ENCODE measurements around the gene PDE7B.

PDE7B gene

GRCh38 chr6:136012943-136013342, 161.4 kb downstream of the PDE7B start:
- H3K4me1 Mint-ChIP-seq: peaks cover 0 to 1% of the 10 kb centered on the region in 2 donors
- no peak for DNase-seq

GRCh38 chr6:136014454-136015437, 163.2 kb downstream of the PDE7B start:
- H3K4me1 Mint-ChIP-seq: peaks cover 2 to 12% of the 10 kb centered on the region in 2 donors
- peaks cover 5 to 6% of the 10 kb centered on the region in 2 donors for H3K36me3 Mint-ChIP-seq
- no peak overlapping the region for H3K27ac Mint-ChIP-seq
- no peak overlapping the region for H3K4me3 Mint-ChIP-seq
- no peak for DNase-seq
- H3K9me3 Mint-ChIP-seq: no peaks in the 10 kb centered on the region
- no peak for ATAC-seq (replicated peaks)
- H3K27me3 Mint-ChIP-seq: no peaks in the 10 kb centered on the region

More at GRCh38 chr6:136012943-136013342, 161.4 kb downstream of the PDE7B start:
- no peaks in the 10 kb centered on the region for H3K9me3 Mint-ChIP-seq
- no peak for ATAC-seq (replicated peaks)
- no peak overlapping the region for H3K4me3 Mint-ChIP-seq
- no peaks in the 10 kb centered on the region for H3K27me3 Mint-ChIP-seq
- peaks cover 5 to 6% of the 10 kb centered on the region in 2 donors for H3K36me3 Mint-ChIP-seq
- H3K27ac Mint-ChIP-seq: no peak overlapping the region

- no peak overlapping the region for H3K4me3 Mint-ChIP-seq
- ATAC-seq (replicated peaks) (no peak), DNase-seq (no peak)
- no peak overlapping the region for H3K27ac Mint-ChIP-seq
- H3K27me3 Mint-ChIP-seq: no peaks in the 10 kb centered on the region
- H3K36me3 Mint-ChIP-seq: peaks cover 5 to 6% of the 10 kb centered on the region in 2 donors
- H3K9me3 Mint-ChIP-seq: no peaks in the 10 kb centered on the region
- H3K4me1 Mint-ChIP-seq: peaks cover 2 to 12% of the 10 kb centered on the region in 2 donors
Observed at GRCh38 chr6:136015531-136015930, 164.0 kb downstream of the PDE7B start.

- no peak for ATAC-seq (replicated peaks)
- no peak for DNase-seq
- H3K27me3 Mint-ChIP-seq: no peaks in the 10 kb centered on the region
- no peaks in the 10 kb centered on the region for H3K9me3 Mint-ChIP-seq
- H3K36me3 Mint-ChIP-seq: peaks cover 5 to 6% of the 10 kb centered on the region in 2 donors
- H3K4me3 Mint-ChIP-seq: no peak overlapping the region
- no peak overlapping the region for H3K27ac Mint-ChIP-seq
- peaks cover 2 to 12% of the 10 kb centered on the region in 2 donors for H3K4me1 Mint-ChIP-seq
Observed at GRCh38 chr6:136016228-136017225, 165.0 kb downstream of the PDE7B start.

GRCh38 chr6:136020691-136021090, 169.2 kb downstream of the PDE7B start:
- H3K9me3 Mint-ChIP-seq: no peaks in the 10 kb centered on the region
- no peak overlapping the region for H3K27ac Mint-ChIP-seq
- no peak for ATAC-seq (replicated peaks)
- H3K36me3 Mint-ChIP-seq: peaks cover 2 to 6% of the 10 kb centered on the region in 2 donors
- H3K27me3 Mint-ChIP-seq: no peaks in the 10 kb centered on the region
- peaks cover 9 to 20% of the 10 kb centered on the region in 2 donors for H3K4me1 Mint-ChIP-seq
- no peak for DNase-seq
- no peak overlapping the region for H3K4me3 Mint-ChIP-seq

- no peak for ATAC-seq (replicated peaks)
- Mint-ChIP-seq H3K9me3 (no peaks in the 10 kb centered on the region), H3K4me1 (peaks cover 9 to 20% of the 10 kb centered on the region in 2 donors), H3K36me3 (peaks cover 2 to 4% of the 10 kb centered on the region in 2 donors), H3K27me3 (no peaks in the 10 kb centered on the region), H3K4me3 (no peak overlapping the region), H3K27ac (no peak overlapping the region)
- no peak for DNase-seq
Observed at GRCh38 chr6:136022224-136022874, 170.8 kb downstream of the PDE7B start.

GRCh38 chr6:136024711-136025110, 173.2 kb downstream of the PDE7B start:
- Mint-ChIP-seq H3K4me3 (no peak overlapping the region), H3K4me1 (peaks cover 6 to 9% of the 10 kb centered on the region in 2 donors), H3K9me3 (no peaks in the 10 kb centered on the region), H3K27me3 (no peaks in the 10 kb centered on the region), H3K36me3 (peaks cover 2 to 4% of the 10 kb centered on the region in 2 donors), H3K27ac (no peak overlapping the region)
- no peak for DNase-seq
- no peak for ATAC-seq (replicated peaks)

GRCh38 chr6:136025736-136026135, 174.2 kb downstream of the PDE7B start:
- H3K27me3 Mint-ChIP-seq: no peaks in the 10 kb centered on the region
- peaks cover 6 to 9% of the 10 kb centered on the region in 2 donors for H3K4me1 Mint-ChIP-seq
- H3K9me3 Mint-ChIP-seq: no peaks in the 10 kb centered on the region
- DNase-seq (no peak), ATAC-seq (replicated peaks) (no peak)
- no peak overlapping the region for H3K27ac Mint-ChIP-seq
- H3K4me3 Mint-ChIP-seq: no peak overlapping the region
- peaks cover 2 to 4% of the 10 kb centered on the region in 2 donors for H3K36me3 Mint-ChIP-seq

- no peaks in the 10 kb centered on the region for H3K9me3 Mint-ChIP-seq
- no peak overlapping the region for H3K27ac Mint-ChIP-seq
- no peak for ATAC-seq (replicated peaks)
Observed at GRCh38 chr6:136030131-136030530, 178.6 kb downstream of the PDE7B start.

GRCh38 chr6:136031982-136032381, 180.5 kb downstream of the PDE7B start:
- no peaks in the 10 kb centered on the region for H3K36me3 Mint-ChIP-seq
- H3K4me3 Mint-ChIP-seq: no peak overlapping the region
- no peaks in the 10 kb centered on the region for H3K9me3 Mint-ChIP-seq
- H3K4me1 Mint-ChIP-seq: peaks cover 2 to 9% of the 10 kb centered on the region in 2 donors
- peak; percentile 45 to 52 for ATAC-seq (replicated peaks)
- DNase-seq: no peak
- H3K27ac Mint-ChIP-seq: no peak overlapping the region
- no peaks in the 10 kb centered on the region for H3K27me3 Mint-ChIP-seq

More at GRCh38 chr6:136030131-136030530, 178.6 kb downstream of the PDE7B start:
- DNase-seq: no peak
- no peaks in the 10 kb centered on the region for H3K27me3 Mint-ChIP-seq
- no peak overlapping the region for H3K4me3 Mint-ChIP-seq
- peaks cover 0 to under 1% of the 10 kb centered on the region in 2 donors for H3K4me1 Mint-ChIP-seq
- no peaks in the 10 kb centered on the region for H3K36me3 Mint-ChIP-seq

- Mint-ChIP-seq H3K4me3 (no peak overlapping the region), H3K36me3 (no peaks in the 10 kb centered on the region), H3K9me3 (no peaks in the 10 kb centered on the region), H3K27me3 (no peaks in the 10 kb centered on the region), H3K27ac (no peak overlapping the region), H3K4me1 (peaks cover 16 to 24% of the 10 kb centered on the region in 2 donors)
- DNase-seq (no peak), ATAC-seq (replicated peaks) (no peak)
Observed at GRCh38 chr6:136033416-136033815, 181.9 kb downstream of the PDE7B start.

GRCh38 chr6:136034422-136034821, 182.9 kb downstream of the PDE7B start:
- Mint-ChIP-seq H3K4me3 (no peak overlapping the region), H3K4me1 (peaks cover 16 to 24% of the 10 kb centered on the region in 2 donors), H3K27me3 (no peaks in the 10 kb centered on the region), H3K9me3 (no peaks in the 10 kb centered on the region), H3K27ac (no peak overlapping the region), H3K36me3 (no peaks in the 10 kb centered on the region)
- ATAC-seq (replicated peaks) (no peak), DNase-seq (no peak)

GRCh38 chr6:136035378-136036070, 184.0 kb downstream of the PDE7B start:
- no peaks in the 10 kb centered on the region for H3K9me3 Mint-ChIP-seq
- no peaks in the 10 kb centered on the region for H3K36me3 Mint-ChIP-seq
- ATAC-seq (replicated peaks) (no peak), DNase-seq (no peak)
- H3K4me3 Mint-ChIP-seq: no peak overlapping the region
- H3K27ac Mint-ChIP-seq: no peak overlapping the region
- H3K27me3 Mint-ChIP-seq: no peaks in the 10 kb centered on the region
- H3K4me1 Mint-ChIP-seq: peaks cover 20 to 24% of the 10 kb centered on the region in 2 donors

Measured in stimulated activated naive B cell treated with anti-CD40 and anti-IgM and Interleukin-4, amounts not matched to agents 10 μg/mL and 1 μg/mL and 100 μg/mL, for 72 hours (primary cell).